GM23338 (cell line): ENCODE measurements around the gene GPR22. TPM values are rescaled to one million over a fixed set of nuclear protein-coding genes. Genes with fewer than 3 reads are reported as not detected.

ENCODE experiments used
- ATAC-seq: fragments of 200-7000 bp; cut with Tn5 transposase; 3 replicates; pipeline ENCODE4 v1.9.1; 2020
- DNase-seq: peaks from one replicate; pipeline ENCODE4 v3.0.0-alpha.2; 2015; ENCODE audit warnings: low spot score
- H2AFZ ChIP-seq: fragments of 200-600 bp; sonication (generic); 2 replicates; pipeline ENCODE4 v1.8.0; 2016; ENCODE audit warnings: antibody characterized with exemption, mild to moderate bottlenecking, moderate library complexity
- H3F3A ChIP-seq: fragments of 200-600 bp; sonication (generic); replicated peaks from 2 replicates; pipeline ENCODE4 v1.8.0; 2017; ENCODE audit warnings: antibody characterized with exemption, mixed run types, low read depth
- H3K27ac ChIP-seq: fragments of 200-600 bp; sonication (generic); 2 replicates; pipeline ENCODE4 v1.6.1; 2016; ENCODE audit warnings: low read depth
- H3K27me3 ChIP-seq: fragments of 200-600 bp; sonication (generic); 2 replicates; pipeline ENCODE4 v1.8.0; 2016; ENCODE audit warnings: mild to moderate bottlenecking, mixed run types, moderate library complexity; ENCODE audit not compliant: insufficient read depth
- H3K36me3 ChIP-seq: fragments of 200-600 bp; sonication (generic); 2 replicates; pipeline ENCODE4 v1.8.0; 2016; ENCODE audit warnings: mild to moderate bottlenecking; ENCODE audit not compliant: insufficient read depth
- H3K4me1 ChIP-seq: fragments of 200-600 bp; sonication (generic); 2 replicates; pipeline ENCODE4 v1.8.0; 2016; ENCODE audit warnings: mild to moderate bottlenecking, moderate library complexity; ENCODE audit not compliant: insufficient read depth
- H3K4me2 ChIP-seq: fragments of 200-600 bp; sonication (generic); 2 replicates; pipeline ENCODE4 v1.7.1; 2017; ENCODE audit warnings: mixed run types
- H3K4me3 ChIP-seq: fragments of 200-600 bp; sonication (generic); 2 replicates; pipeline ENCODE4 v1.6.1; 2016; ENCODE audit warnings: mixed run types
- H3K79me2 ChIP-seq: fragments of 200-600 bp; sonication (generic); replicated peaks from 2 replicates; pipeline ENCODE4 v1.8.0; 2017; ENCODE audit warnings: mild to moderate bottlenecking; ENCODE audit not compliant: insufficient read depth
- H3K9me2 ChIP-seq: fragments of 200-600 bp; sonication (generic); 2 replicates; pipeline ENCODE4 v1.8.0; 2017; ENCODE audit not compliant: insufficient read depth
- H4K20me1 ChIP-seq: fragments of 200-600 bp; sonication (generic); replicated peaks from 2 replicates; pipeline ENCODE4 v1.8.0; 2017; ENCODE audit warnings: mild to moderate bottlenecking; ENCODE audit not compliant: insufficient read depth
- H3K27ac Mint-ChIP-seq: 2 replicates; pipeline ENCODE4 v1.8.0; 2020; ENCODE audit warnings: inconsistent platforms, mild to moderate bottlenecking, moderate library complexity, mixed read lengths
- H3K27me3 Mint-ChIP-seq: 3 replicates; pipeline ENCODE4 v1.8.0; 2022; ENCODE audit warnings: low read depth, mild to moderate bottlenecking, moderate library complexity, mixed read lengths, inconsistent platforms; ENCODE audit not compliant: insufficient read depth, poor library complexity
- H3K36me3 Mint-ChIP-seq: 3 replicates; pipeline ENCODE4 v1.8.0; 2021; ENCODE audit warnings: low read depth, mild to moderate bottlenecking, inconsistent platforms, moderate library complexity, mixed read lengths
- H3K4me1 Mint-ChIP-seq: 3 replicates; pipeline ENCODE4 v1.8.0; 2020; ENCODE audit warnings: mild to moderate bottlenecking, inconsistent platforms, mixed read lengths
- H3K4me3 Mint-ChIP-seq: 3 replicates; pipeline ENCODE4 v1.8.0; 2021; ENCODE audit warnings: moderate library complexity, mild to moderate bottlenecking, inconsistent platforms, mixed read lengths
- H3K9me3 Mint-ChIP-seq: 3 replicates; pipeline ENCODE4 v1.8.0; 2020; ENCODE audit warnings: moderate library complexity, mild to moderate bottlenecking, inconsistent platforms, mixed read lengths
- CREB1 ChIP-seq: fragments of 250-450 bp; sonication (Bioruptor Pico); IDR thresholded peaks from 2 replicates; pipeline ENCODE4 v1.5.0; 2020; ENCODE audit warnings: low read depth, mild to moderate bottlenecking, moderate library complexity
- ETS1 ChIP-seq: IDR thresholded peaks from 2 replicates; pipeline ENCODE4 v1.6.1; 2016; ENCODE audit warnings: antibody characterized with exemption
- EZH2 ChIP-seq: fragments of 200-600 bp; sonication (generic); IDR thresholded peaks from one replicate; pipeline ENCODE4 v1.8.0; 2017; ENCODE audit warnings: antibody characterized with exemption, mild to moderate bottlenecking, low read depth; ENCODE audit not compliant: unreplicated experiment
- EZH2phosphoT487 ChIP-seq: fragments of 200-600 bp; sonication (generic); IDR thresholded peaks from one replicate; pipeline ENCODE4 v1.8.1; 2018; ENCODE audit warnings: antibody characterized with exemption; ENCODE audit not compliant: unreplicated experiment
- JUNB ChIP-seq: IDR thresholded peaks from one replicate; pipeline ENCODE4 v1.6.1; 2016; ENCODE audit warnings: antibody characterized with exemption; ENCODE audit not compliant: unreplicated experiment
- NANOG ChIP-seq: IDR thresholded peaks from 2 replicates; pipeline ENCODE4 v1.6.1; 2016; ENCODE audit warnings: antibody characterized with exemption, borderline replicate concordance
- POLR2AphosphoS5 ChIP-seq: IDR thresholded peaks from 2 replicates; pipeline ENCODE4 v1.6.1; 2016; ENCODE audit warnings: antibody characterized with exemption, low read depth
- REST ChIP-seq: IDR thresholded peaks from one replicate; pipeline ENCODE4 v1.6.1; 2018; ENCODE audit warnings: antibody characterized with exemption; ENCODE audit not compliant: unreplicated experiment
- STAT1 ChIP-seq: IDR thresholded peaks from one replicate; pipeline ENCODE4 v1.6.1; 2016; ENCODE audit warnings: antibody characterized with exemption; ENCODE audit not compliant: unreplicated experiment
- ZNF114 ChIP-seq: fragments of 250-450 bp; sonication (Bioruptor Pico); IDR thresholded peaks from 2 replicates; pipeline ENCODE4 v1.5.0; 2020; ENCODE audit warnings: mild to moderate bottlenecking, moderate library complexity
- ZNF331 ChIP-seq: fragments of 250-450 bp; sonication (Bioruptor Pico); IDR thresholded peaks from 2 replicates; pipeline ENCODE4 v1.5.0; 2020; ENCODE audit warnings: low read depth, mild to moderate bottlenecking, moderate library complexity
- ZNF462 ChIP-seq: fragments of 250-450 bp; sonication (Bioruptor Pico); IDR thresholded peaks from 2 replicates; pipeline ENCODE4 v1.5.0; 2020; ENCODE audit warnings: mild to moderate bottlenecking, moderate library complexity
- polyA plus RNA-seq: library from polyadenylated mRNA; unstranded; fragments of >200 nt; fragmentation: Nextera tagmentation; extraction: Ambion mirVana; gene quantifications from 2 replicates; pipeline ENCODE4 v1.2.1, GENCODE V29; 2016
- total RNA-seq: library from RNA; depleted of rRNA; stranded (reverse); fragments of >200 nt; shearing (Covaris generic); gene quantifications from 2 replicates; pipeline ENCODE4 v1.2.3, GENCODE V29; 2014

The GPR22 gene
- total and polyA plus RNA-seq, 2 experiments from 2014 or later, result 3.4 TPM; not detected in 1

- DNase-seq (no peak), ATAC-seq (no peak)
- H3K79me2 ChIP-seq, result peaks cover 8% of the 10 kb centered on the region
- no peak overlapping the region for H3K27ac ChIP-seq
- H3K4me2 ChIP-seq, result no peak overlapping the region
- no peaks in the 10 kb centered on the region for H3F3A ChIP-seq
- no peak overlapping the region for H2AFZ ChIP-seq
- Mint-ChIP-seq H3K9me3 (peaks cover 21% of the 10 kb centered on the region), H3K4me3 (no peak overlapping the region), H3K27me3 (peaks cover 3% of the 10 kb centered on the region), H3K36me3 (peaks cover 28% of the 10 kb centered on the region), H3K27ac (no peak overlapping the region), H3K4me1 (no peaks in the 10 kb centered on the region)
- no peaks in the 10 kb centered on the region; the same call in 1 of the 2 replicates for H4K20me1 ChIP-seq
- no peaks in the 10 kb centered on the region for H3K27me3 ChIP-seq
- no peaks in the 10 kb centered on the region for H3K36me3 ChIP-seq
- no peaks in the 10 kb centered on the region for H3K9me2 ChIP-seq
- TF ChIP-seq NANOG (no peak), POLR2AphosphoS5 (no peak), EZH2 (no peak), CREB1 (no peak)
- no peaks in the 10 kb centered on the region for H3K4me1 ChIP-seq
- no peak overlapping the region for H3K4me3 ChIP-seq
These were observed 33.8 kb downstream of the GPR22 start for GRCh38 chr7:107503687-107504086.

GRCh38 chr7:107505362-107505761 lies 35.5 kb downstream of the GPR22 start:
- Mint-ChIP-seq H3K36me3 (peaks cover 43% of the 10 kb centered on the region), H3K4me1 (no peaks in the 10 kb centered on the region), H3K4me3 (no peak overlapping the region), H3K9me3 (peaks cover 30% of the 10 kb centered on the region), H3K27ac (no peak overlapping the region), H3K27me3 (peaks cover 3% of the 10 kb centered on the region)
- ATAC-seq, result no peak
- no peak overlapping the region for H3K4me2 ChIP-seq
- no peaks in the 10 kb centered on the region for H3K9me2 ChIP-seq
- H3K27me3 ChIP-seq, result no peaks in the 10 kb centered on the region
- no peaks in the 10 kb centered on the region for H3F3A ChIP-seq
- no peak for DNase-seq
- H3K27ac ChIP-seq, result no peak overlapping the region
- no peak overlapping the region for H2AFZ ChIP-seq
- no peak overlapping the region for H3K4me3 ChIP-seq
- H3K36me3 ChIP-seq, result no peaks in the 10 kb centered on the region
- peaks cover 6% of the 10 kb centered on the region; the same call in 1 of the 2 replicates for H3K79me2 ChIP-seq
- H4K20me1 ChIP-seq, result no peaks in the 10 kb centered on the region; the same call in 1 of the 2 replicates
- no peaks in the 10 kb centered on the region for H3K4me1 ChIP-seq
- TF ChIP-seq ZNF462 (no peak), POLR2AphosphoS5 (no peak), ZNF331 (no peak), EZH2phosphoT487 (no peak), CREB1 (no peak), ETS1 (no peak), STAT1 (no peak), REST (no peak), ZNF114 (no peak), EZH2 (no peak), NANOG (no peak), JUNB (no peak)
